Fibroblast of skin of left quadriceps (primary cell): ENCODE data around the gene CA9.

Source experiments
- DNase-seq, 2 experiments: peaks; one replicate each; pipeline ENCODE4 v3.0.0-alpha.2; 2013; ENCODE audit warnings: low read depth in 2 of 2

CA9 gene

DNA sequence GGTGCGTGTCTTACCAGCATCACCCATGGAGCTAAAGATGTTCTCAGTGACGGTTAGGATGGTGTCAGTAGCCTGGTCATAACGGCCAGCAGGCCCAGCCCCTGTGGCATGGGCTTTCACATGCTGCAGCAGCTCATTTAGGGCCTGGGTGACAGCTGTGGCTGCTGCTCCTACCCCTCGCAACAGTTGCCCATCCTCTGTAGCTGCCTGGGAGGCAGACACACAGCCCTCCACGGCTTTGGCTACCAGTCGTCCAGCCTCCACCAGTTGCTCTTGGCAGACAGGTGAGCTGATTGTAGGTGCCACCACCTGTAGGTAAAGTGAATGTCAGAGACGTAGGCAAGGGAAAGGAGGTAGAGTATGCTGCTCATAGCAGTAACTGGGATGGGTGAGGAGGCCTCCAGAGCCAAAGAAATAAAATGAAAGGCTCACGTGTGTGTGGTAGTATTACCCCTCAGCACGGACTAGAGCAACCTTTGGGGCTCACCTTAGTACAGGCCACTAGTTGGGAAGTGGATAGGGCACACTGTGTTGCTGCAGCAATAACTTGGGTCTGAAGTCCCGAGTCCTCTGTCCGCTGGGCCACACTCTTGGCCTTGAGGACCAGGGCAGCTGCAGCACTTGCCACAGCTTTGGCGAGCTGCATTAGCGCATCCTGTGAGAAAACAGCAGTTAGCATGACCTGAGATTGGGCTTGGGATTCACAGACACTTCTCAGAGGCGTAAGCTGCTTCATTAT is 43.6 kb downstream of the CA9 start:
- DNase-seq: no peak

GRCh38 chr9:35718721-35719511 is 45.2 kb downstream of the CA9 start:
- DNase-seq: no peak

DNA sequence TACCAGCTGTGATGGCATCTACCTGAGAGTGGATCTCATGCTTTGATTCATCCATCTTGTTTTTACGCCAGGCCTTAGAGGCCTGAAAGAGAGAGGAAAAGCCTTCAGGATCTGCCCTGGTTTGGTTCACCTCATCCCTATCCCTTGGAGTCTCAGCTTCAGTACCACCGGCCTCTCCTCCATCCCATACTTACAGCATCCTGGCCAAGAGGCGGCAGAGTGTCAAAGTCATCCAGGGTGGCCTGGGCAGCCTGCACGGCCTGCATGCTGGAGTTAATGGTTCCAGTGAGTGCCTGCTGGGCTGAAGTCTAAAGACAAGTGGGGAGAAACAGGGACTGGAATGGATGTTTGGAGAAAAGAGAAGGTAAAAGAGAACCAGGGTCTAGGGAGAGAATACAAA is 45.8 kb downstream of the CA9 start:
- DNase-seq: no peak

- no peak for DNase-seq
Measured at GRCh38 chr9:35723426-35723825, 49.7 kb downstream of the CA9 start.

DNA sequence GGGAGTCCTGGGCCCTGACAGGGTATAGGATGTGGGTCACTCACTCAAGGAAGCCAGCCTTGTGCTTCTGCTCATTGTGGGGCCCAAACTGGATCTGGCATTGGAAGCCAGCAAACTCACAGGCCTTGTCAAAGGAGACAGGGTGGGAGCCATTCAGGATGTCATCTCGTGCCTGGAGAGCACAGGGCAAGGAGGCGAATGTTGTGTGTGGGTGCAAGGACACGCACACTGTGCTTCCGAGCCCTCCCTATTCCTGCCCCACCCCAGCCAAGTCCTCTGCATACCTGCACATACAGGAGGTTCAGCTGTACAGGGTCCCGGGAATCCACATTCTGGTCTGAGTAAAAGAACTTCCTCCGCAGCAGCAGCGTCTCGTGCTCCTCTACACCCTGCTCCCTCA is 50.2 kb downstream of the CA9 start:
- DNase-seq: no peak

GRCh38 chr9:35725362-35725761 is 51.6 kb downstream of the CA9 start:
- DNase-seq: no peak

DNA sequence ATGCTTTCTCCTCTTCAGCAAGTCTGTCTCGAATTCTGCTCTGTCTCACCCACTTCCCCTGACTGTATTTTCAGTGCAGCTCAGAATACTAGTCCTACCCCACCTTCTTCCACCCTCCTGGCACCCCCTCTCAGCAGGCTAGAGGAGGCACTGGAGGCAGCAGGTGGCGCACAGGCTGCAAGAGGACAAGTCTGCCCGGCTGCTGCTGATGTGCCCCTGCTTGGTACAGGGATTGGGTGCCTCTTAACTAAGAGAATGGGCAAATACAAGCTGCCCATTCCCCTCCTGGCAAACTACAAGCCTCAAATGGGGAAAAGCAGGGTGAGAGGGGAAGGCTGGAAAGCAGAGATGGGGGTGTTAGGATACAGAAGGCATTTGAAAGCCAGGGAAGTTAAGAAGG is 53.2 kb downstream of the CA9 start:
- DNase-seq: no peak

GRCh38 chr9:35727676-35728040 is 53.9 kb downstream of the CA9 start:
- no peak for DNase-seq

- peak; percentile 88 to 90 for DNase-seq
Measured at GRCh38 chr9:35728041-35728971, 54.6 kb downstream of the CA9 start.

GRCh38 chr9:35729101-35729500 is 55.4 kb downstream of the CA9 start:
- no peak for DNase-seq

GRCh38 chr9:35729700-35730485 is 56.2 kb downstream of the CA9 start:
- DNase-seq: peak; percentile 77

DNA sequence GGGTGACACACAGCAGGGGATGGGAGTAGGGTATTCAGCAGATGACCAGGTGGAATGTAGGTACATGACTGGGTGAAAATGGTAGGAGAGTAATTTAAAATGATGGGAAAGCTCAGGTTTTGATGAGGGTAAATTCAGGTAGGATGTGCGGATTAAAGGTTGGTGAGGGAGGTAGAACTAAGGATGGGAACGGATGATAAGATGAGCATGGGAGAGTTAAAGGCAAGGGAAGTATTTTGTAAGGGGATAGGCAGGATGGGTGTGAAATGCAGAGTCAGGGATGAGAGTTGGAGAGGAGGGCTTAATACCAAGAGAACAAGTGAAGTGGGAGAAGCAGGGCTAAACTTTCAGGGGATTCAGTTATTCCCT is 56.7 kb downstream of the CA9 start:
- no peak for DNase-seq
